Heart right ventricle (tissue), 16 donors: ENCODE results near the gene TPH1. TPM values are rescaled to one million over a fixed set of nuclear protein-coding genes. Genes with fewer than 3 reads are reported as not detected.
A peak's percentile ranks its signal among the peaks of the same experiment; 100 is the strongest.

Source experiments
- ATAC-seq, 8 donors: fragments of 200-7000 bp; cut with Tn5 transposase; one replicate each; pipeline ENCODE4 v1.9.1; 2020; ENCODE audit warnings: mild to moderate bottlenecking in 8 of 8, moderate library complexity in 8 of 8, moderate number of reproducible peaks in 1 of 8
- DNase-seq, 2 donors: peaks; one replicate each; pipeline ENCODE4 v3.0.0-alpha.2; 2020
- H3K27ac ChIP-seq, 10 donors: fragments of 200-600 bp; sonication (generic) in 2 of 10; one replicate each; pipeline versions ENCODE4 v1.5.0 to v1.8.0; 2020 to 2022; ENCODE audit warnings: mild to moderate bottlenecking in 3 of 10
- H3K27me3 ChIP-seq, 7 donors: fragments of 200-600 bp; one replicate each; pipeline ENCODE4 v1.8.0; 2021 to 2022; ENCODE audit warnings: mild to moderate bottlenecking in 2 of 7
- H3K36me3 ChIP-seq, 9 donors: fragments of 200-600 bp; sonication (generic) in 1 of 9; one replicate each; pipeline versions ENCODE4 v1.5.0 to v1.8.0; 2020 to 2022; ENCODE audit warnings: mild to moderate bottlenecking in 2 of 9
- H3K4me1 ChIP-seq, 9 donors: fragments of 200-600 bp; sonication (generic) in 1 of 9; one replicate each; pipeline versions ENCODE4 v1.5.0 to v1.8.0; 2020 to 2022; ENCODE audit warnings: mild to moderate bottlenecking in 4 of 9
- H3K4me3 ChIP-seq, 10 donors: fragments of 200-600 bp; sonication (generic) in 2 of 10; one replicate each; pipeline versions ENCODE4 v1.5.0 to v1.8.0; 2020 to 2022; ENCODE audit warnings: mild to moderate bottlenecking in 7 of 10, moderate library complexity in 2 of 10
- H3K9me3 ChIP-seq, 11 donors: fragments of 200-600 bp in 10 of 11; sonication (generic) in 2 of 11; one replicate each; pipeline versions ENCODE4 v1.5.0 to v1.8.0; 2013 to 2022; ENCODE audit warnings: mild to moderate bottlenecking in 2 of 11, control low read depth in 1 of 11, moderate library complexity in 1 of 11
- CTCF ChIP-seq, 9 donors: fragments of 200-600 bp; sonication (generic) in 2 of 9; IDR thresholded peaks; one replicate each; pipeline versions ENCODE4 v1.5.0 to v1.8.0; 2021 to 2022; ENCODE audit warnings: antibody characterized with exemption in 9 of 9, mild to moderate bottlenecking in 5 of 9, moderate library complexity in 1 of 9
- WGBS, 2 donors: extraction: QIAGEN DNeasy Blood & Tissue Kit; methylation state at CpG; one replicate each; pipeline ENCODE4 v1.1.7; 2013; ENCODE audit warnings: inconsistent platforms in 1 of 2; 5-methylcytosine and 5-hydroxymethylcytosine counted together
- intact Hi-C, 10 donors: fragments of 100-400 bp; cut with DNase I; formaldehyde crosslinking; loops; one replicate each; pipeline versions ENCODE4 v1.11.1 to v1.14.2; 2022
- polyA plus RNA-seq, 2 donors: library from polyadenylated mRNA; stranded (reverse); fragments of 200-250 nt; gene quantifications; one replicate each; pipeline ENCODE4 v1.2.3, GENCODE V29; 2013
- total RNA-seq, 10 donors: library from RNA; stranded (reverse); fragmentation: NEBNext Ultra II Directional in 3 of 10; extraction: Animal tissue kit (Norgen Biotek cat#: 25700) in 3 of 10; gene quantifications; one replicate each; pipeline versions ENCODE4 v1.2.1 to v1.2.4, GENCODE V29; 2021 to 2023
- donor health status: Arrhythmogenic right ventricular cardiomyopathy.
- donor health status: ischemic (EF 13 %, LVEDD 7.1; RV severe dilation, severe dysfunction).
- donor health status: healthy with polysubstance abuse.
- donor health status: DM: no; HTN: yes; CAD: no.
- donor health status: DM: no; HTN: no; CAD: no.
- donor health status: ischemic (EF 25% LVEDD 6.9; RV normal size, moderate dysfunction).
- donor health status: ischemic (EF 25% LVEDD 5.7; RV mildly dilated, moderate dysfunction).
- donor health status: healthy.
- donor health status: DM: yes; HTN: yes; CAD: no.
- donor health status: Ischemic cardiomyopathy.
- donor health status: ischemic (EF 35%, LVEDD 5.7; RV mildly dilated, moderate dysfunction).
- donor health status: nonischemic (EF 11% LVEDD 7.7; RV severe dilation, severe dysfunction).
- donor health status: DM: yes; HTN: yes; CAD: no.
- donor health status: PGD.
- donor health status: ischemic (EF 29% LVEDD 5.4; RV normal size, mild dysfunction).
- donor health status: nonischemic (EF 23%, LVEDD 6.1; RV moderate dilation, normal function).

The TPH1 gene
- total and polyA plus RNA-seq, 12 donors: 0.03 to 0.29 (median 0.07) TPM

GRCh38 chr11:18016789-18017188, 29.3 kb downstream of the TPH1 start:
- no peak for TF ChIP-seq CTCF (IDR thresholded peaks at IDR 0.05)
- Histone ChIP-seq H3K27ac (no peak overlapping the region), H3K36me3 (no peaks in the 10 kb centered on the region), H3K9me3 (no peaks in the 10 kb centered on the region), H3K27me3 (no peaks in the 10 kb centered on the region), H3K4me3 (no peak overlapping the region), H3K4me1 (peaks cover 0 to 17% (median 11%) of the 10 kb centered on the region in 9 donors)
- WGBS, 2 donors: 83 to 86% methylated on average over 2 of the region's 2 CpGs
- intact Hi-C loops: loop anchor here in 2 of 10 donors (10.0 kb wide), 1 partner anchor 88 kb away; the partner anchor contains the start of gene SAAL1 (in 2 of the 2)
- ATAC-seq (no peak), DNase-seq (no peak)

- Histone ChIP-seq H3K9me3 (peaks cover 0 to 5% (median 0%) of the 10 kb centered on the region in 11 donors), H3K4me1 (peaks cover 0 to 19% (median 11%) of the 10 kb centered on the region in 9 donors), H3K4me3 (no peak overlapping the region), H3K27me3 (no peaks in the 10 kb centered on the region), H3K27ac (no peak overlapping the region), H3K36me3 (no peaks in the 10 kb centered on the region)
- ATAC-seq (no peak), DNase-seq (no peak)
- TF ChIP-seq CTCF (IDR thresholded peaks at IDR 0.05): no peak
- intact Hi-C loops: loop anchor here in 3 of 10 donors (5.0 to 10.0 kb wide), 2 partner anchors 90 to 92 kb away; partner anchors contain the start of gene SAAL1 (in 3 of the 3)
These were observed 31.2 kb downstream of the TPH1 start for GRCh38 chr11:18014876-18015275.

GRCh38 chr11:18013790-18014507, 32.1 kb downstream of the TPH1 start:
- intact Hi-C loops: loop anchor here in 4 of 10 donors (2.0 to 10.0 kb wide), 3 partner anchors 91 to 93 kb away; partner anchors contain the start of gene SAAL1 (in 4 of the 4)
- Histone ChIP-seq H3K27ac (peak overlapping the region in 9 of 10 donors; percentile 63 to 93 (median 81)), H3K4me1 (peaks cover 0 to 19% (median 11%) of the 10 kb centered on the region in 9 donors), H3K4me3 (peak overlapping the region; percentile 58 to 96 (median 77)), H3K27me3 (no peaks in the 10 kb centered on the region), H3K9me3 (peaks cover 0 to 5% (median 0%) of the 10 kb centered on the region in 11 donors), H3K36me3 (no peaks in the 10 kb centered on the region)
- TF ChIP-seq CTCF (IDR thresholded peaks at IDR 0.05): no peak
- DNase-seq (no peak), ATAC-seq (no peak)
- WGBS, 2 donors: 17 to 18% methylated on average over 11 of the region's 11 CpGs

- H3K4me1 ChIP-seq: peaks cover 0 to 19% (median 11%) of the 10 kb centered on the region in 9 donors
- H3K4me3 ChIP-seq: peak within 1 kb of the TSS; percentile 58 to 96 (median 77)
- DNase-seq (peak; percentile 86 to 96), ATAC-seq (peak; percentile 96 to 99 (median 97))
- 0 to 1% methylated on average over 66 to 90 of the region's 93 CpGs for WGBS, 2 donors
- intact Hi-C loops: loop anchor here in 4 of 10 donors (2.0 to 10.0 kb wide), 3 partner anchors 92 to 94 kb away; partner anchors contain the start of gene SAAL1 (in 4 of the 4)
- TF ChIP-seq CTCF (IDR thresholded peaks at IDR 0.05): peak in 6 of 9 donors; percentile 4 to 54 (median 20)
- peaks cover 0 to 5% (median 0%) of the 10 kb centered on the region in 11 donors for H3K9me3 ChIP-seq
- H3K27ac ChIP-seq: peak within 1 kb of the TSS; percentile 3 to 93 (median 79)
- H3K36me3 ChIP-seq: no peaks in the 10 kb centered on the region
- H3K27me3 ChIP-seq: no peaks in the 10 kb centered on the region
These were observed 32.9 kb downstream of the TPH1 start, which contains the start of gene SERGEF for GRCh38 chr11:18012906-18013781. Gene SERGEF, minus strand, starts transcription at chr11:18013047. Its CDS starts 37 bp downstream, at chr11:18013010.
